Cardiac muscle cell (in vitro differentiated cells and primary cell): ENCODE results near the gene NPM1. TPM values are rescaled to one million over a fixed set of nuclear protein-coding genes. Genes with fewer than 3 reads are reported as not detected.
"Not testable (repeated sequence)": the region's sequence is repeated elsewhere in the genome, so short reads cannot be mapped to it uniquely, and the experiment has no call there.

ENCODE experiments used
- DNase-seq, 2 donors: peaks; one replicate each; pipeline versions ENCODE4 v3.0.0 to v3.0.0-alpha.2; 2010 to 2017; ENCODE audit warnings: low read depth in 1 of 2, low spot score in 1 of 2
- H3K27ac ChIP-seq: fragments of 200-600 bp; sonication (generic); 2 replicates; pipeline ENCODE4 v1.5.1; 2016
- H3K27me3 ChIP-seq: fragments of 200-600 bp; sonication (generic); 2 replicates; pipeline ENCODE4 v1.6.0; 2016; ENCODE audit warnings: control low read depth
- H3K36me3 ChIP-seq: fragments of 200-600 bp; sonication (generic); 2 replicates; pipeline ENCODE4 v1.5.1; 2016; ENCODE audit warnings: control low read depth
- H3K4me1 ChIP-seq: fragments of 200-600 bp; sonication (generic); 2 replicates; pipeline ENCODE4 v1.8.1; 2017; ENCODE audit warnings: low read depth, mild to moderate bottlenecking, mixed run types
- H3K4me3 ChIP-seq: fragments of 200-600 bp; sonication (generic); 2 replicates; pipeline ENCODE4 v1.5.1; 2016; ENCODE audit warnings: mild to moderate bottlenecking
- H3K9me3 ChIP-seq: fragments of 200-600 bp; sonication (generic); 2 replicates; pipeline ENCODE4 v1.5.1; 2017; ENCODE audit warnings: low read depth, mild to moderate bottlenecking, control low read depth
- CTCF ChIP-seq: IDR thresholded peaks from 2 replicates; pipeline ENCODE4 v1.5.1; 2012; ENCODE audit warnings: low read depth, mild to moderate bottlenecking, low read length
- polyA plus RNA-seq: library from polyadenylated mRNA; unstranded; fragments of >200 nt; fragmentation: Nextera tagmentation; extraction: Ambion mirVana; gene quantifications from 2 replicates; pipeline ENCODE4 v1.2.1, GENCODE V29; 2016
- total RNA-seq: library from RNA; depleted of rRNA; stranded (reverse); fragments of >200 nt; gene quantifications from 2 replicates; pipeline ENCODE4 v1.2.3, GENCODE V29; 2016

The NPM1 gene
- total and polyA plus RNA-seq, 2 experiments from 2014 or later: 389 to 1,115 TPM

GRCh38 chr5:171379961-171380360 is 7.7 kb upstream of the NPM1 start:
- no peak overlapping the region for H3K4me3 ChIP-seq
- H3K36me3 ChIP-seq: no peaks in the 10 kb centered on the region
- no peak for DNase-seq
- no peaks in the 10 kb centered on the region for H3K4me1 ChIP-seq
- no peaks in the 10 kb centered on the region for H3K27me3 ChIP-seq
- no peaks in the 10 kb centered on the region for H3K9me3 ChIP-seq
- no peak overlapping the region for H3K27ac ChIP-seq
- no peak for TF ChIP-seq CTCF

GRCh38 chr5:171384416-171384815 is 3.2 kb upstream of the NPM1 start:
- H3K27me3 ChIP-seq, H3K4me3 ChIP-seq, H3K9me3 ChIP-seq, H3K4me1 ChIP-seq, H3K27ac ChIP-seq, H3K36me3 ChIP-seq, DNase-seq: not testable (repeated sequence)

- peaks cover 10% of the 10 kb centered on the region for H3K4me1 ChIP-seq
- H3K36me3 ChIP-seq, H3K9me3 ChIP-seq, H3K4me3 ChIP-seq, H3K27ac ChIP-seq, H3K27me3 ChIP-seq, DNase-seq: not testable (repeated sequence)
Observed at GRCh38 chr5:171384999-171385398, 2.6 kb upstream of the NPM1 start.

- H3K36me3 ChIP-seq: peaks cover under 1% of the 10 kb centered on the region
- H3K4me3 ChIP-seq: no peak overlapping the region
- H3K27me3 ChIP-seq: no peaks in the 10 kb centered on the region
- no peak for TF ChIP-seq CTCF
- peaks cover 22% of the 10 kb centered on the region for H3K4me1 ChIP-seq
- no peak for DNase-seq
- no peak overlapping the region for H3K27ac ChIP-seq
- H3K9me3 ChIP-seq: no peaks in the 10 kb centered on the region
Observed at GRCh38 chr5:171386006-171386671, 1.5 kb upstream of the NPM1 start.

- no peak for TF ChIP-seq CTCF
- Histone ChIP-seq H3K4me1 (peaks cover 26% of the 10 kb centered on the region), H3K27ac (peak overlapping the region; percentile 93), H3K9me3 (no peaks in the 10 kb centered on the region), H3K36me3 (peaks cover 8% of the 10 kb centered on the region), H3K27me3 (no peaks in the 10 kb centered on the region), H3K4me3 (peak overlapping the region; percentile 40)
- DNase-seq: peak in 1 of 2 donors; percentile 35
Observed at GRCh38 chr5:171386861-171387344, 746 bp upstream of the NPM1 start.

GRCh38 chr5:171387970-171388815 is 544 bp downstream of the NPM1 start:
- Histone ChIP-seq H3K27ac (peak overlapping the region; percentile 97), H3K9me3 (no peaks in the 10 kb centered on the region), H3K4me1 (peaks cover 26% of the 10 kb centered on the region), H3K4me3 (peak overlapping the region; percentile 95), H3K36me3 (peaks cover 18% of the 10 kb centered on the region), H3K27me3 (no peaks in the 10 kb centered on the region)
- peak; percentile 79 to 85 for DNase-seq
- no peak for TF ChIP-seq CTCF
